ENCODE results near the gene PITHD1.
"Not testable (repeated sequence)": the region's sequence is repeated elsewhere in the genome, so short reads cannot be mapped to it uniquely, and the experiment has no call there.

PITHD1 gene

DNA sequence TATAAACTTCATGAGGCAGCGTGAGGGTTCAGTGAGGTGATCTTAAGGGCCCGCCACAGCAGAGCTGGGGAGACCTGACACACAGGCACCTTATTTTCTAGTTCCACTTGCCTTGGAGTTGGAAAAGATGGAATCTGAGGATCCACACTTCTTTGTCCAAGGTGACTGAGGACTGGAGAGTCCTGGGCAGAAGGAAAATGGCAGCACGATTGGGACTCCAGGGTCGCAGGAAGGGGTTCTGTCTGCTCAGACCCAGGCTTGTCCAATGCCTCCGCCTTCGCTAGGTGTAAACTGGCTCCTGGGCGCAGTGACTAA lies 21.0 kb downstream of the PITHD1 start:
- ATAC-seq, result no peak
- DNase-seq, result no peak

DNA sequence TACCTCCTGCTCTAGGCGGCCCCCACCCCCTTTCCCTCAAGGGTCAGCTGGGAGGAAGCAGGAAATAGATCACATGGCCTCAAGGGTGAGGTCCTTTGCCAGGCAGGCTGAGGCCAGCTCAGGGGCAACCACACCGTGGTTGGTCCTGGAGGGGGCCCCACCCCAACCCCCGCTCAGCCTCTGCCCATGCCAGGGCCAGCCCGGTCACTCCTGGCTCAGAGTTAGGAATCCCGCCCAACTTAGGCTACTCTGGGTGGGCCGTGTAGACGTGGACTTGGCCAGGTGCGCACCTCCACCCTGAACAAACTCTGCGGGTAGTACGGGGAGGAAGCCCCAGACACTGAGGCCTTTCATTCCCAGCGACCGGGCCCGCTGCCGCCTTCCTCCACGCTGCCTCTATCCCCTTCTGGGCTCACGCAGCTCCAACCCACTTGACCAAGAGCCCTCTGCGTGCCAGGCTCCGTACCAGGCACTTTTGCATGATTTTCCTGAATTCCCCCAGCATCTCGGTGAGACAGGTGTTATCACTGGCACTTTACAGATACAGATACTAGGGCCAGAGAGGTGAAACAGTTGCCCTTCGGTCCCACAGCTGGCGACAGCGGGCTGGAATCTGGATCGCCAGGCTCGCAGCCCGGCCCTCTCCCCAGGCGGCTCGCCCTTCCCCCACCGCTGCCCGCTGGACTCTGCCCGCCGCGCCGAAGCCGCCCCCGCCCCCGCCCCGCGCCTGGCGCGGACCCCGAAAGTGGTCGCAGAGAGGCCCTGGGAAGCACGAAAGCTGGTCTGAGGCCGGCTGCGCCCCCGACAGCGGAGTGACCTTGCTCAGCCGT lies 21.6 kb downstream of the PITHD1 start:
- ATAC-seq, result peak; percentile 17
- peak; percentile 56 for DNase-seq

DNA sequence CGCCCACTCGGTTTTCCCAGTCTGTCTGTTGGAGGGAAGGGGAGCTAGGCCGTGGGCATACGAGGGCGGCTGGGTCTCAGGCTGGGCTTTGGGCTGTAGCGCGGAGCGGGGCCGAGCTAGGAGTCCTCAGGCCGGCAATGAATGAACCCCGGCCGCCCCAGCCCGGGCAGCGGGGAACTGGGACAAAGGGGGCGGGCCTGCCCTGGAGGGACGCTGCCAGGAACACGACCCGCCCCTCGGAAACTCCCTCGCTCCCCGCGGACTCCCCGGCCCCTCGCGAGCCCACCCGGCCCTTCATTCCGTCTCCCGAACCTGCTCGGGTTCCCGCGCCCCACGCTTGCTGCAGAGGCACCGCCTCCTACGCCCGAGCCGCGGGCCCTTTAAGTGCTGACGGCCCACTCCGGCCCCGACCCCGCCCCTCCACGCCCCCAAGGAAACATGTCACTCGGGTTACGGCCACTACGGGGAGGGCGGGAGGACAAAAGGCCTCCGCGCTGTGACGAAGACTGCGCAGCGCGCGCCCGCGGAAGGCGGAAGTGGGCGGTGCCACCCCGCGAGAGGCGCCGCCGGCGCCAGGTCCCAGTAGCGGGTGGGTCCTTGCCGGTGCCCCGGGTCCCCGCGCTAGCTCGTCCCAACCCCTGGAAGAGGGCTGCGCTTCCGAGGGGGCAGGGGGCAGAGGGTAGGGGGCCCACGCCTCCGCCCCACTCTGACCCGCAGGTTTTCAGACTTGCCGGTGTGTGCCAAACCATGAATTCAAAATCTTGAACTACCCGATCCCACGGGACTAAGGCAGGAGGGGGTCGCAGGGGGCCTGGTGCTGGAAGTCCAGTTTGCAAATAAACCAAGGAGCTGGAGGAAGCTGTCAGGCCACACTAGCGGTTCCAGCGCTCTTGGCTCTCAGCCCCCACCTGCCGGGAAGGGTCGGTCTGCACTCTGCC lies 22.5 kb downstream of the PITHD1 start, which contains the start of gene GALE:
Gene GALE (minus strand): TSS at position 355 of the 938 bp plus-strand sequence. CDS start 1,747 bp downstream, outside the sequence.
- ATAC-seq (peak; percentile 90), DNase-seq (peak; percentile 97)

DNA sequence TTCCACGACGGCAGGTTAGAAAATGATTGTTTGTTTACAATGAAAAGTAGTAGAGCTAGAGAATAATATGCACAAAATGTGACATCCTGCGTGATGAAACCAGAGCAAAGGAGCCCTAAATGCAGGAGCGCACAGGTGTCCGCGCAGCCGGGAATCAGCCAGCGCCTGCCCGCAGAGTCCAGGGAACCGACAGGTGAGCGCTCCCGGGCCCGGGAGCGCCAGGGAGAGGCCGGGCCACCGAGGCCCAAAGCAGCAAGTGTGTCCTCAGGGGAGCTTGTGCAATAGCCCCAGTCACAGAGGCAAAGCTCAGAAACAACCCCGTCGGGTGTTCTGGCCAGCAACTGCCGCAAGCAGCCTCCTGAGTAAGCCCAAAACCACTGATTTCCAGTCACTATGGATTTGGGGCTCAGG lies 23.1 kb downstream of the PITHD1 start:
- ATAC-seq (no peak), DNase-seq (no peak)

DNA sequence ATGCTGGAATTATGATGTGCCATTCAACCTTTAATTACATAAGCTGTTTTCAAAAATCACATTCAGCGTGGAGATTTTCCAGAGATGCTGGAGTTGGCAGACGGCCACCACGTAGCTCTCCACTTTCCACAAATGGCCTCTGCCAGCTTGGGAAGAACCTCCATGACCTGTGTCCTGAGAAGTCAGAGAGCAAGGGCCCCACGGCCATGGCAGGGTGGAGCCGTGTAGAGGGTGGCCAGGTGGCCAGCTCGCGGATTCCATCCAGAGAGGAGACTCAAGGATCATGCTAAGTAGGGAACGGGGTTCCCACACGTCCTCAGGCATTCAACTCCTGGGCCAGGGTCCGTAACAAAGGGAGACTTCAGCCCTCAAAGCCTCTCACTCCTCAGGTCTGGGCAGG lies 23.7 kb downstream of the PITHD1 start:
- DNase-seq, result no peak
- no peak for ATAC-seq

DNA sequence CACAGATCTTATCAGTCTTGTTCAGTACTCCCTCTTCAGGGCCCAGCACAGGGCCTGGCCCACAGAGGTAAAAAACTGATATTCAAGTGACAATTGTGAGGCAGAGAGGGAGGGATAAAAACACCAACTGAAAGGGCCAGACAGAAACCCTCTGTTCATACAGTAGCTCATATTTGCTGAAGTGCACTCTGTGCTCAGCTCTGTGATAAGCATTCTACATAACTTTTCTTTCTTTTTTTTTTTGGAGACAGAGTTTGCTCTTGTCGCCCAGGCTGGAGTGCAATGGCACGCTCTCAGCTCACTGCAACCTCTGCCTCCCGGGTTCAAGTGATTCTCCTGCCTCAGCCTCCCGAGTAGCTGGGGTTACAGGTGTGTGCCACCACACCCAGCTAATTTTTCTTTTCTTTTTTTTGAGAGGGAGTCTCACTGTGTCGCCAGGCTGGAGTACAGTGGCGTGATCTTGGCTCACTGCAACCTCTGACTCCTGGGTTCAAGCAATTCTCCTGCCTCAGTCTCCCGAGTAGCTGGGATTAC lies 24.7 kb downstream of the PITHD1 start:
- not testable (repeated sequence) for ATAC-seq

DNA sequence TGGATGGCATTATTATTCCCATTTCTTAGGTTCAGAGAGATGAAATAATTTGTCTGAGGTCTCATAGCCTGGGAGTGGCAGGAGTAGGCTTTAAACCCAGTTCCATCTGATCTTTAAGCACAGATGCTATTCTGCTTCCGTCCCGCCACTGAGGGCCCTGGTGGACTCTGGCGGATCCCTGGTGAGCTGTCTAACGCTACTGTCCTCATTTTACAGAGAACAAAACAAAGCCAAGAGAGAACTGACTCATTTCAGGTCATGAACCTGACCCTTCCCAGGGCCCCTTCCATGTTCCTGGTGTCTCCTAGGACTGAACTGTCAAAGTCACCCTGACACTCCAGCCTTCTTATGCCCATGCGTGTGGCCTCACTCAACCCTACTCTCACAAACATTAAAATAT lies 25.5 kb downstream of the PITHD1 start:
- no peak for DNase-seq
- no peak for ATAC-seq

More for the DNA sequence above, 24.7 kb downstream of the PITHD1 start:
- DNase-seq, result not testable (repeated sequence)

DNA sequence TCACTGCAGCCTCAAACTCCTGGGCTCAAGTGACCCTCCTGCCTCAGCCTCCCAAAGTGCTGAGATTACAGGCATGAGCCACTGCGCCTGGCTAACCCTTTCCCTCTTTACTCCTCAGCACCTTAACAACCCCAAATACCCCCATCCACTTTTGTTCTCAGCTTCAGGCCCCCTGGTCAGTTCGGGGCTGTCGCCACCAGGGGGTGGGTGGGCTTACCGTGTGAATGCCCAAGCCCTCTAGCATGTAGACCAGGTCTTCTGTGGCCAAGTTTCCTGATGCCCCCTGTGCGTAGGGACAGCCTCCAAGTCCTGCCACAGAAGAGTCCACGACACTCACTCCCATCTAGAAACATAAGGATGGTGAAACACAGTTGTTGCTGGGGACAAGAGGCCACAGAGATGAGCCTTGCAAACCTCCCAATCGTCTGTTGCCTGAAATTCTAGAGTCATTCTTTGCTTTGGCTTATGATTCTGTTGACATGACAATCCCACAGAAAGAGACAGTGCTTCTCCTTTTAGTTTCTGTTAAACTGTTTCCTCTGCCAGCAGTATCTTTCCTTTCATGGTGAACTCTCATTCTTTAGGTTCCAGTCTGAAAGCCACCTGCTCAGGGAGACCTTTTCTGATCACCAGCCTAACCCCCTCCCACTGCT lies 26.1 kb downstream of the PITHD1 start:
- DNase-seq, result no peak
- no peak for ATAC-seq

DNA sequence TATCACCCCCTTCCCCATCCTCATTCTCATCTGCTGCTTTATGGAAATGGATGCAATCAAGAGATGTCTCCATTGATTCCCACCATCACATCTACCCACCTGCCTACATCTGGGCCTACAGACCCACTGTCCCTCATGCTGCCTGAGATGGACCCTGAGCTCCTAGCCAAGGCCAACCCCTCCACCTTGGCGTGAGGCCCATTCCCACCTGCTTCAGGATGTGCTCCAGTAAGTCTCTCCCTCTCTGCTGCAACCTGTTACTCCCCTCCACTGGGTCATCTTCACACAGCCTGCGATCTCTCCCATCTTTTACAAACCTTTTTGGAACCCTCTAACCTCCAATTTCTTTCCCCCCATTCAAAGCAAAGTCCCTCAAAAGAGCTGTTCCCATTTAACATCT lies 26.8 kb downstream of the PITHD1 start:
- ATAC-seq (no peak), DNase-seq (no peak)

DNA sequence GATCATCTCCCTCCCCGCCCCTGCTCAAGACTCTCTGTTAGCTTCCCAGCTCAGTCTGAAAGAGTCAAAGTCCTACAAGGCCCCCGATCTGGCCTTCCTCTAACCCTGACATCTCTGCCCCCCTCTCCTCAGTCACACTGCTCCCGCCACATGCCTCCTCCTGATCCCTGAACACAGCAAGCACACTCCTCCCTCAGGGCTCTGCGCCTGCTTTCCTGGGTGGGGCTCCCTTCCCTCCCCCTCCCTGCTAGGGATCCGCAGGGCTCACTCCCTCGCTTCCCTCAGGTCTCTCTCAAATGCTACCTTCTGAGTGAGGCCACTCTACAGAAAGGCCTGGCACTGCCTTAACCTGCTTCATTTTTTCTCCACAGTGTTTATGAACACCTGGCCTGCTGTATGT lies 28.1 kb downstream of the PITHD1 start:
- ATAC-seq (no peak), DNase-seq (no peak)

DNA sequence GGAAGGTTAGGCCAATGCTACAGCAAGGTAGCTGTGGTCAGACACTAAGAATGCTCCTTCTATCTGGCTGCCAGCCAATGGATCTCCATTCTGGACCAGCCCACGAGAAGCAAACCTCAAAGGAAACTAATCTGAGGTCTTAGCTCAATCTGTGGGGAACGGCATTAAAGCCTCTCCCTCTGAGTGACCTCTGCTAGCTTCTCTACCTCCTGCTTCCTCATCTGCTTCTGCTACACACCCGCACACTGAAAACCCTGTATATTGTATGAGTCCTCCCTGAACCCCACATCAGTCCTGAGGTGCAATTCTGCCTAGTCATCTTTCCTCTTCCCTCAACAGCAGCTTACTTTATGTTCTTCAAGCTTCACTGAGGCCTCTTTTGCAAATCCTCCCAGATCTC lies 29.2 kb downstream of the PITHD1 start:
- ATAC-seq, result no peak
- DNase-seq, result no peak

DNA sequence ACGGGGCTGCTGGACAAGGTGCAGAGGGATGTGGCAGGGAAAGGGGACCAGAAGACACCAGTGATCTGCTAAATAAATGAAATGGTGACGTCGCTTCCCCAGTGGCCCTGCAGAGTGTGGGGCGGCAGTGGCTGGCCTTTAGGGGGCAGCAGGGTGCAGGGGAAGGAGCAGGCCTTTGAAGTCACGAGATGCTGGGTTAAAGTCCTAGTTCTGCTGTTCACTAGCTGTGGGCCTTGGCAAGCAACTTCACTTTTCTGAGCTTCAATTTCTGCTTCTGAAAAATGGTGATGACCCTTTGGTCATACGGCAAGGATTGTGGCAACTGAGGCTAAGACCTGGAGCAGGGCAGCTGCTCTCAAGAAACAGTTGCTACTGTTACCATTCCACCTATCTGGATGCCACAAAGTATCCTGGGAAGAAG lies 31.5 kb downstream of the PITHD1 start:
- peak; percentile 92 for ATAC-seq
- peak; percentile 90 for DNase-seq

DNA sequence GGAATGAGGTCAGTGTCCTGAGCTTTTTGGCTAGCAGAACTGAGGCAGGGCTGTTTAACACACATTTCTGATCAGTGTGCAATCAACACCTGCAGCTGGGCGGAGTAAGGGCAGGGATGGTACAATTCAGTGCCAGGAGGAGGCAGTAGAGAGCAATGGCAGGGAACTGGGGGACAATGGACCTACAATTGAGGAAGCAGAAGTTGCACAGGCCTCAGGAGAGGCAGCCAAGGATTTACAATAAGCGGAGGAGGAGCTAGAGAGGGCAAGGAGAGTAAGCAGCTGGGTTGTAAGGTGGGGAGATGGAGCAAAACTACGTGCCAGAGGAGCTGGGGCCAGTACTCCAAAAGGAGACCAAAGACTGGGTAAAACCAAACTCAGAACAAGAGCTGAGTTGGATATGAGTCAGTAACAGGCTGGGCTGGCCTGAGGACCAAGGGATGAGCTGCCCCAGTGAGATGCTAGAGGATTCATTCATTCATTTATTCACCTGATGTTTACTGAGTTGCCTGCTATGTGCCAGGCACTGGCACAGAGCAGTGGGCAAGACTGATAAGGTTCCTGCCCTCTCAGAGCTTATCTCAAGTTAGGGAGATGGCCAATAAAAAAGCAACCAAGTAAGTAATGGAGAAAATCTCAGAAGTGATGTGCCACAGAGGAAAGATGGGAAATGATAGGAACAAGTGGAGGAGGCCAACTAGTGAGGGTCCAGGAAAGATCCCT lies 32.8 kb downstream of the PITHD1 start:
- peak; percentile 68 for ATAC-seq
- peak; percentile 62 for DNase-seq

DNA sequence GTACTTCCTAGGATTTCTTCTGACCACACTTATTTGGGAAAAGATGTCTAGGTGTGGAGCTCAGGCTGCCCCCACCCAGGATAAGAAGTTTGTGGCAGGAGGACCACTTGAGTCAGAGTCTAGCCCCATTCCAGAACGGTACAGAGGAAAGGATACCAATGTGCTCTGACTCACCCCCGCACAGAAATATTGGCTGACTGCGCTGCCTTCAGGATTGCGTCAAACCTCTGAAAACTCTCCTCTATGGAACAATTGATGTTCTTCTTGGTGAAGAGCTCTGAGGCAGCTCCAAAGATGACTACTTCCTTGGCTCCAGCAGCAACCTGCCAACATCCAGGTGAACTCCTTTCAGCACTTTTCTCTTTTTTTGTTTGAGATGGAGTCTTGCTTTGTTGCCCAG lies 35.8 kb downstream of the PITHD1 start:
- ATAC-seq (no peak), DNase-seq (no peak)

DNA sequence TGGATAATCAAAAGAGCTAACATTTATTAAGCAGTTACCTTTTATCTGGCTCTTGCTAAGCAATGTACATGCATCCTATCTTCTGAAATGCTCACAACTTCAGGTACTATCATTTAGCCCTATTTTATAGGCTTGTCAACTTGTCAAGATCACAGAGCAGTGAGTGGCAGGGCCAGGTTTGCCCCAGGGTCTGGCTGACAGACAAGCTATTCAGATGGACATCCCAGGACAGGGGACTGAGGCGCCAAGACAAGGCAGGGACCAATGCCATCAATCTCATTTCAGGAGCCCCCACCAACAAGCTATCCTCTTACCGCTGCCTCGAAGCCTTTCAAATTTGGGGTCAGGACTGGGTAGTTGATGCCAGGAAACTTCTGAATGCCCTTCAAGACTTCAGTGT lies 38.1 kb downstream of the PITHD1 start:
- no peak for DNase-seq

DNA sequence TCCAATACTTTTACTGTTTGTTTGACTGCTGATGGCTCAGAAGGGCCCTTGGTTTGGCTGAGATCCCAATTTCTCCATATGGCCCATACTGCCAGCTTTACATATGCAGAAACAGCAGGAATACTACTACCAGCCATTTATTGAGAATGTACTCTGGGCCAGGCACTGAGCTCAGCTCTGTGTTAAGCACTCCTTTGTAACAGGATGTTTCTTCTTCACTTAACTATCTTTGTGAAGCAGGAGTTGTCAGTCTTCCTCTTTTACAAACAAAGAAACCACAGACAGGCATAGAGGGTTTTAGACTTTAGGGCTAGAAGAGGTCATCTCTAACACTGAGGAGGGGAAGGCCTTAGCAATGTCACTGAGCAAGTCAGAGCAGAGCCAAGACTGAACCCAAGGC lies 38.7 kb downstream of the PITHD1 start:
- ATAC-seq (no peak), DNase-seq (no peak)

More for the DNA sequence above, 38.1 kb downstream of the PITHD1 start:
- no peak for ATAC-seq

DNA sequence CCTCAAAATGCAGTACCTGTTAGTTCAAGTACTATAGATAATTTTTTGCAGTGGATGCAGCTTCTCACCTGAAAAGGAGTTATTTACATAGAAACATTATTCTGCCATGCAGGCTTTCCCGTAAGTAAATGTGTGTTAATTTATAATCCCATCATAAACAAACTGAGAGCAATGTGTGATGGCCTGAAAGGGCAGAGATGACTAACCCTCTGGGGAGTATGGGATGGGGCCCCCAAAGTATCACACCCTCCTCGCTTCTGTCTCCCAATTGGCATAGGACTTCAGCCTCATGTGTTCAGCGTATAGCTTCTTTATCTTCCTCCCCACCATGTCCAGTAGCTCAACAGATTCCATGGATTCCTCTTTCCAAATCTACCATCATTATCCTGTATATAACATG lies 39.4 kb downstream of the PITHD1 start:
- DNase-seq (no peak), ATAC-seq (no peak)

DNA sequence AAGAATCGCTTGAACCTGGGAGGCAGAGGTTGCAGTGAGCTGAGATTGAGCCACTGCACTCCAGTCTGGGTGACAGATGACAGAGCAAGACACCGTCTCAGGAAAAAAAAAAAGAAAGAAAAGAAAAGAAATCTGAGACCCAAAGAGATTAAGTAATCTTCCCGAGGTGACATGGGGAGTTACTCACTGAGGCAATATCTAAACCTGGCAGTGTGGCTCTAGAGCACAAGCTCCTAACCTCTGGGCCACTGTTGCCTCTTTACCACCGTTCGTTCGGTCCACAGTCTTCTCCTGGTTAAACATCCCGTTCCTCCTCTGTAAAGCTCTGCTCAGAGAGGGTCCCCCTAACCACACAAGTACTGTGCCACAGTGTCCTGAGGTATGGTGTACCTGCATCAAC lies 45.5 kb downstream of the PITHD1 start:
- no peak for DNase-seq
- no peak for ATAC-seq

DNA sequence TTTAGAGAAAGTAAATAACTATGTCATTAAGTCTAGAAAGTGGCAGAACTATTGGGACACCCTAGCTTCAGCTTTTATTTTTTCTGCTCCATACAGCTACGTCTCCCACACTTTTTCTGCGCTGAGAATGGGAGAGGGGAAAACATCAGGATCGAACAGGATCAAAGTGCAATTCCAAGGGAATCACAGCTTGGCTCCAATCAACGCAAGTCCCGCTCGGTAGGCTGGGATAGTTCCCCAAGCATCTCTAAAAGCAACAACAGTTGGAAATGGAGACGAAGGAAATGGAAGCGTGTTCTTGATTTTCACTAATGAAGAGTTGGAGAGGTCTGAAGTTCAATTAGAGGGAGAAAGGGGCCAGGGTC lies 46.5 kb downstream of the PITHD1 start:
- ATAC-seq, result no peak
- no peak for DNase-seq

DNA sequence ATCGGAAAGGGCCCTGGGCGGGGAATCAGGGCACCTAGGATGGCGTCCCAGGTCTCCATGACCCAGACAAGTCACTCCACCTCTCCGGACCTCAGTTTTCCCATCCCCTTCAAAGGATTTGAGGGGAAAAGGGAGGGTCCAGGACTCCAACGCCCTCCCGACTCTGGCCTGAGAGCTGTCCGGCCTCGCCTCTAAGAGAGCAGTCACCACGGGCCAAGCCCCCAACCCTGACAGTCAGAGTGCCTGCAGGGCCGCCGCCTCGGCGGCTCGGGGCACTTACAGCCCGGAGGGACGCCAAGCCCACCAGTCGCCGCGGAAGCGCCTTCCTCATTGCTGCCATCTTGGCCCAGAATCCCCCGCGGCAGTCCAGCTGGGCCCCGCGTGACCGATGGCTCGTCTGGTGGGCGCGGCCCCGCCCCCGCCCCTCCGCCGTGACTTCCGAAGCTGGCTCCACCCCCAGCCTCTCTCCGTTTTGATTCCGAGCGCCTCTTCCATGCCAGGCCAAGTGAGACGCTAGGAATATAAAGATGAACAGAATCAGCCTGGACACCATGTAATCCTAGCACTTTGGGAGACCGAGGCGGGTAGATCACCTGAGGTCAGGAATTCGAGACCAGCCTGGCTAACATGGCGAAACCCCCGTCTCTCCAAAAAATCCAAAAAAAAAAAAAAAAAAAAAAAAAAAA lies 47.0 kb downstream of the PITHD1 start, which contains the start of gene HMGCL:
Gene HMGCL (minus strand): TSS at position 354 of the 686 bp plus-strand sequence. CDS start 14 bp downstream, at position 340.
- ATAC-seq (peak; percentile 97), DNase-seq (peak; percentile 92)

Measured in stimulated activated naive CD8-positive, alpha-beta T cell treated with anti-CD3 and anti-CD28 coated beads, Interleukin-15, Interleukin-2, amounts not matched to agents 100 U/mL and 50 U/mL, for 24 hours (primary cell).